AG08395 (cell line): ENCODE data around the gene SHROOM3.
A peak's percentile ranks its signal among the peaks of the same experiment; 100 is the strongest.

Source experiments
- DNase-seq: peaks from one replicate; pipeline ENCODE4 v3.0.0; 2012; ENCODE audit warnings: mixed read lengths, low spot score

Gene SHROOM3

GRCh38 chr4:76663824-76664223, 228.8 kb downstream of the SHROOM3 start:
- DNase-seq, result no peak

- peak; percentile 31 for DNase-seq
Observed at GRCh38 chr4:76665153-76665552, 230.1 kb downstream of the SHROOM3 start.

- DNase-seq, result no peak
Observed at GRCh38 chr4:76665721-76666120, 230.7 kb downstream of the SHROOM3 start.

DNA sequence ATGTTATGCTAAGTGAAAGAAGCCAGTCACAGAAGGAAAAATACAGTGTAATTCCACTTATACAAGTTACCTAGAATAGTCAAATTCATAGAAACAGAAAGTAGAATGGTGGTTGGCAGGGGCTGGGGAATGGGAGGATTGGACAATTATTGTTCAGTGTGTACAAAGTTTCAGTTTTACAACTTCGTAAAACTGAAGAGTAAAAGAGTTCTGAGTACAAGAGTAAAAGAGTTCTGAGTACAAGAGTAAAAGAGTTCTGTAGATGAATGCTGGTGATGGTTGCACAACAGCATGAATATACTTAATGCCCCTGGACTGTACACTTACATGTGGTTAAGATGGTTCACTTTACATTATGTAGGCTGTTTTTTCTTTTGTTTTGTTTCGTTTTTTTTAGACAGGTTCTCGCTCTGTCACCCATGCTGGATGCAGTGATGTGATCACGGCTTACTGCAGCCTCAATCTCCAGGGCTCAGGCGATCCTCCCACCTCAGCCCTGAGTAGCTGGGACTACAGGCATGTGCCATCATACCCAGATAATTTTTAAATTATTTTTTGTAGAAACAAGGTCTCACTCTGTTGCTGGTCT, 232.0 kb downstream of the SHROOM3 start:
- no peak for DNase-seq

GRCh38 chr4:76670631-76671030, 235.6 kb downstream of the SHROOM3 start:
- DNase-seq, result no peak

GRCh38 chr4:76673362-76673761, 238.3 kb downstream of the SHROOM3 start:
- no peak for DNase-seq

GRCh38 chr4:76674983-76675382, 240.0 kb downstream of the SHROOM3 start:
- DNase-seq, result no peak

- DNase-seq, result no peak
Observed at GRCh38 chr4:76677571-76678326, 242.7 kb downstream of the SHROOM3 start.

DNA sequence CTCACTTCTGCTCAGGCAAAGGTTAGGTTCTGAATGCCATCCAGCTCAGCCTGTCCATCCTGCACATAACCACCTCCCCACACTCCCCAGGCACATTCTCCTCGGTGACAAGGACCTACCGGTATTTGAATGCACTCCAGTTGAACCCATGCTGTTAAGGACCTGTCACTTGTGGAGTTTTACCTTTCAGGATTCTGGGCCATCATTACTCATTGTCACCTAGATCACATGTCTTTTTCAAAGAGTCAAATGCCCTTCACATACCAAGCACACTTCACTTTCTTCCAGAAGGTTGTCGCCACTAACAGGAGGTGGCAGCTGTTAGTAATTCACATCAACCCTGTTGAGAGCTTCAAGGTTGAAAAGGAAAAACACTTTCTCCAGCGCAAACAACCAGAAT, 244.7 kb downstream of the SHROOM3 start:
- DNase-seq, result no peak

GRCh38 chr4:76680952-76681351, 245.9 kb downstream of the SHROOM3 start:
- no peak for DNase-seq

GRCh38 chr4:76681996-76682395, 247.0 kb downstream of the SHROOM3 start:
- no peak for DNase-seq

DNA sequence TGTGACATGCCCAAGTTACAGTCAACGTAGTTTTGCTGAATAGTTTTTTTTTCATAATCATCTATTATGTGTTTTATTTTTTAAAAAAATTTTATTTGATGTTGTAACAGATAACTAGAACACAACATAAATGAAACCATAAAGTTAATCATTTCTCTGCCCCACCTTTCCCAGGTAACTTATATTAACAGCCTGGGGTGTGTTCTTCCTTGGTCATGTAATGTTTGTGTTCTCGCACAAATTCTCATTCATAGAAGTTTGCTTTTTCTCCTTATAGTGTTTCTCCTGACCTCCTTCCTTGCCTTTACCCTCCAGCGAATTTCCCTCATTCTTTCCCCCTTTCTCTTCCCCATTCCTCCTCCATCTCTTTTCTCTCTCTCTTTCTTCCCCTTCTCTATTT, 248.1 kb downstream of the SHROOM3 start:
- no peak for DNase-seq

DNA sequence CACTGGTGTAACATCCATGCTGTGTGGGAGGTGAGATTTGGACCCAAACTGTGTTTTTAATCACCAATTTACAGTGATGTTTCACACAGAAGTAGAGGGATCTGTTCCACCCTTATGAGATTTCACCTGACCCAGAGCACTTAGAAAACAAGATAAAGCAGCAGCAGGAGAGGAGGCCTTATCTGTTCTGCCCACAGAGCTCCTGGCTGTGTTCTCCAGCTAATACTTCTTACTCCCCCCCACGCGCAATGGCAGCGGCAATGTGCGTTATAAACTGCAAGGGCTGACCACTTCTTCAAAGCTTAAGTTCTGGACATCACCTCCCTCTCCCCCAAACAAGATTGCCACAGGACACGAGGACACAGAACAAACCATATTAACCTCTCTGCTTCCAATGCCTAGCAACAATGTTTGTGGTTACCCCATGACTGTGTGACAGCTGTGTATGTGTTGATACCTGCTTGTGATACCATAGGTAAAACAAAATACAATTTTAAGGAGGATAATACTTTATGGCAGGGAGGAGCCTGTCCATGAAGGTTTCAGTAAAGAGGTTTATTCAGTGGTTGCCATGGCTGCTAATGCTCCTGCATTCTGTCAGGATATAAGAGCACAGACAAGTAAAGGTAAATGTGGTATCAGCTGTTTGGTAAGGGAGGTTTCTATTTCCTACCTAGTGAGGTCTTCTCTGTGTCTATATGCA, 252.9 kb downstream of the SHROOM3 start:
- no peak for DNase-seq

DNA sequence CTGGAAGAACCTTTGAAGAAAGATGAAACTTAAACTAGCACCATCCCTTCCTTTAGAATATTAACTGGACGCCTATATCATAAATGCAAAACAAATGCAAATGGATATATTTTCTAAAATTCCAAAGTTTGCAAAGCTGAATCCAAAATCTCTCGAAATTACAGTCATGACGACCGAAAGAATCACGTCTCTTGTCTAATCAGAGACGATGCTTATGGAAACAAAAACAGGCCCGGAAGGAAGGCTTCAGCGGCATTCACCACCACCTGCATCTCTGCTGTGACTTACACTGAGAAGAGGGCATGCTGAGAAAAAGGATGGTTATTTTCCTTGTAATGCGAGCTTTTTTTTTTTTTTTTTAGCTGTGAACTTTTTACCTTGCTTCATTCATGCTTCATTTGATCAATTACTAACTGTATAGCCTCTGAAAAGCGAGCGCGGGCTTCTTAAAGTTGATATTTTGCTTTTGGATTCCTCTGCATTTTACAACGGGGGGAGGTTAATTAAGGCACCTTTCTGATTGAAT, 253.7 kb downstream of the SHROOM3 start:
- DNase-seq, result no peak

GRCh38 chr4:76689145-76689817, 254.3 kb downstream of the SHROOM3 start:
- peak; percentile 54 for DNase-seq

DNA sequence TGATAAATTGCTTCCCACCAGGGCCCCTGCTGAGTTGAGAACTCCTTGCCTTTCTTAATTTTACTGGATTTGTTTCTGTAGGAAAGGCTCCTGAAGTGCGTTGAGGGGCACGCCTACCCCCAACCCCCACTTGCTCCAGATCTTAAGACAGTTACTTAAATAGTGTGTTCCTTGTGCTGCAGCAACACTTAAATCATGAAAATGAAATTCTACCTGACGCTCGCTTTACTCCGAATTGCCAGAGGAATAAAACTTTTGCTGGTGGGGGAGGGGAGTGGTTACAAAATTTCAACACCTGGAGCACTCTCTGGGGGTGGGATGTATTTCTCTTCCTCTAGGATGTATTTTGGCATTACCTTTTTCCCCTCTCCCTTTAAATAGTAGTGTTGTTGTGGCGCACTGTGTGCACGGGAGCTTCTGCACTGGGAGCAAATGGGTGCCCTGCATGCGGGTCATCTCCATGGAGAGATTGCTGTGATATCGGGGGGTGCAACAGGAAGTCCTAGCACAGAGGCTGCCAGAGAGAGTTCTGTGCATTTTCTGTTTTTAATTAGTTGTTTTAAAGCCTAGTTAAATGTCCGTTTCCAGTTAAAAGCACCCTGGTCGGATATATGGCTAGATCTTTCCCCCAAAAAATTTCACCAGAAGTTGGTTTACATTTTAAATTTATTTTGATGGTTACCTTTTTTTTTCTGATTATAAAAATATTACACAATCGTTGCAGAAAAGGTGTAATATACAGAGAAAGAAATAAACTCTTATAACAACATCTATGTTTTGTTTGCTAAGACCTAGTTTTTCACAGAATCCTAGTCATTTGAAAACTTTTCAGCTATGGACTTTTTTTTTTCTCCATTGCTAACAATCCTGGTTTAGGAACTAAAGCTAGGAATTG, 255.2 kb downstream of the SHROOM3 start:
- DNase-seq, result peak; percentile 60

GRCh38 chr4:76690906-76691275, 255.9 kb downstream of the SHROOM3 start:
- DNase-seq, result no peak

GRCh38 chr4:76691807-76692582, 257.0 kb downstream of the SHROOM3 start:
- DNase-seq, result no peak

- no peak for DNase-seq
Observed at GRCh38 chr4:76692761-76693160, 257.7 kb downstream of the SHROOM3 start.

- DNase-seq, result no peak
Observed at GRCh38 chr4:76694056-76694455, 259.0 kb downstream of the SHROOM3 start.

DNA sequence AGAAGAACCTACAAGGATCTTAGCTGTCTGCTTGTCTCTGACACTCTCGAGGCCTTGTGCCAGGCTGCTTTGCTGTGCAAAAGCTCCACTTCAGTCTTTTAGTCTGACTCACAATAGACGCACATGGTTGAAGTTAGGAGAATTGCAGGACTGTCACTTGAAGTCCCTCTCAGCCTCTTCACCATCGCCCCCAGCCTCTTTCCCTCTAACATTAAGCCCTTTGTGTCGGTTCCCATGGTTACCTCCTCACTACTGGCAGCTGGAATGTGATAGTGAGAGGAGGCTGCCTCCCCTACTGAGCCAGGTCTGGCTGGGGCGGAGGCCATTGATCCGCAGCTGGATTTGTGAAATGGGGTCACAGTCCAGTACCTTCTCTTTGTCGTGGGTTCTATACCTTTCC, 261.1 kb downstream of the SHROOM3 start:
- DNase-seq, result peak; percentile 60
